Hematopoietic multipotent progenitor cell (in vitro differentiated cells): Measurements from ENCODE around the gene OR7A10. TPM values are rescaled to one million over a fixed set of nuclear protein-coding genes. Genes with fewer than 3 reads are reported as not detected.

Source experiments
- DNase-seq, 3 donors: peaks; one replicate each; pipeline ENCODE4 v3.0.0-alpha.2; 2011 to 2015; ENCODE audit warnings: low read depth in 2 of 3, low spot score in 2 of 3
- total RNA-seq: library from RNA; depleted of rRNA; stranded (reverse); fragments of >200 nt; gene quantifications from one replicate; pipeline ENCODE4 v1.2.3, GENCODE V29; 2012

Gene OR7A10
- under 0.01 TPM for total RNA-seq

DNA sequence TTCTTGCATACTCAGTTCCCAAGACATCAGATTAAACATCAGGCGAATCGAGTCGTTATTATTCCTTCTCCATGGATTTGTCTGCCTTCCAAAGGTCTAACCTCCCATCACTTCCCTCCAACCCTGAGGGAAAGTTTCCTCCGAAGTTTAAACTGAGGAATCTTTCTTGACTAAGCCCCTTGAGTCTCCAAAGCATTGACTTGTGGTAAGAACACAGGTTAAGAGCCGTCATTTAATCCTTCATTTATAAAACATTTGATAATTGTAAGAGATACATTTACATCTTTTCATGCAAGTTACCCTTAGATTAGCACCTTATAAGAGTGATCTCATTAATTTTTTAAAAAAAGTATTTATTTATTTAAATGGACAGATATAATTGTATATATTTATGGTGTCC, at the start of gene OR7A10:
Gene OR7A10, minus strand, starts transcription at position 101 of the 400 bp plus-strand sequence. CDS start 7,045 bp downstream, outside the sequence.
- DNase-seq, result no peak

DNA sequence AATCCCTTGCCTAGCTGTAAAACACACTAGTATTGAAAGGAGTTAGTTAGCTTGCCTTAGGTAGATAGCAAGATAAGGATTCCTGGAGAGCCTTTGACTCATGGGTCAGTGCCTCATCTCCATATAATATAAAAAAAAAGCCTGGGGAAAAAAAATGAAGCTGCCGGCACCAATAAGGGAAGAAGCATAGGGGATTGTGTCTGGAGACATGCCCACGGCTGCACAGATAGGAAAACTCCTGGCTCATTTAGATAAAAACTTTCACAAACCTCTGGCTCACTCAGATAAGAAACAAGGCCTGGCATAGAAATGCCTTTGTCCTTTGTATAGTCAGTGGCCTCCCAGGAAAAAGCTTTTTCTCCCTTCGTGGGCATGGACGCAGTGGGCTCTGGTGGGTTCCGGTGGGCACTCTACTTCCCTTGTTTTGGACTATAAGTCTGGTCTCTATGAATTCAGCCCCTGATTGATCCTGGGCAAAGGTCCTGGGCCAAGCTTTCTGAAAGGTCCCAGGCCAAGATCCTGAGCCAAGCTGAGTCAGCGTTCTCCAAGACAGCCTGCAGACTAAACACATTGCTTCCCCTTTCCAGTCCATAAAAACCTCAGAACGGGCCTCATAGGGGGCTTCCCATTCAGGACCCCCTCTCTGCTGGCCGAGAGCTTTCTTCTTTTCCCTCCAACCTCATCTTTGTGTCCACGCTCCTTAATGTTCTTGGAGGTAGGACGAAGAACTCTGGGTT, 42.1 kb upstream of the OR7A10 start:
- DNase-seq, result peak in 2 of 3 donors; percentile 72 to 83

DNA sequence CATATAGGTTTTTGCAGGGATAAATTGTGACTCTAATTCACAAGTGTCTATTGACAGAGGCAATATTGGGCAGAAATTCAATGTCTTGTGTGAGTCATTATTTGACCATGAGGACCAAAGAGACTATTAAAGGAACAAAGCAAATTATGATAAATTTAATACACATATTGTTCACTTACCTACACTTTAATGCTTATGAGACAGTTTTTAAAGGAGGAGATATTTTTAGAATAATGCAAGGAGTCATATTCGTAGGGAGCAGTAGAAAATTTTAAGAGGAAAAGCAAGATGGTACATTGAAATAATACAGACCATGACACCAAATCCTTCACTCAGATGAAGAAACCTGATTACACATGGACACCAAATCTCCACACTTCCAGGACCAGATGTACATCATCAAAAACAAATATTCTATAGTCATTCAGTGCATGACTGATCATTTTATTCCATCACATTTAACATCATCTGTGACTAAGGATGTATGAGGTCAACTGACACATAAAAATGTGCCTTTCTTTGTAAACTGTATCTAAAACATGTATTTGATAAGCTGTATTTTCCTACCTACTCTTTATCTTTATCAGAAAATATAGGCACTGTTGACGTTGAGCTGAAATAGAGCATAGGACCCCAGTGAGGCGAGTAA, 41.4 kb upstream of the OR7A10 start:
- peak in 1 of 3 donors; percentile 13 for DNase-seq

DNA sequence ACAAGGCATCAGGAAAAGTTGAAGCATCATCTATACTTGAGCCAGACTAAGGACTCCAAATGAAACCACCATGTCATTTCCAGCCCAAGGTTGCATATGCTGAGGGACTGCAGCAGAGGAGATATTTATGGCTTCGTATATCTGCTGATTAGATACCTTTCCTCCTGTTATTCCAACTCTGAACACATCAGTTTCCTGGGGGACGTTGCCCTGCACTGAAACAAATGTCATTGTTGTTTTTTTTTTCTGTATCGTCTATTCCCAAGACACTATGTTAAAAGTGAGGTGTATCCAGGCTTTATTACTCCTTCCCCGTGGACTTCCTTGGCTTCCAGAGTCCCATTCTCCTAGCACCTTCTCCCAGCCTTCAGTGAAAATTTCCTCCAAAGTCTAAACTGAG, 37.3 kb upstream of the OR7A10 start, which contains the start of gene OR7A17:
Gene OR7A17, minus strand, starts transcription at position 101 of the 400 bp plus-strand sequence. CDS start 4,777 bp downstream, outside the sequence.
- DNase-seq, result no peak

DNA sequence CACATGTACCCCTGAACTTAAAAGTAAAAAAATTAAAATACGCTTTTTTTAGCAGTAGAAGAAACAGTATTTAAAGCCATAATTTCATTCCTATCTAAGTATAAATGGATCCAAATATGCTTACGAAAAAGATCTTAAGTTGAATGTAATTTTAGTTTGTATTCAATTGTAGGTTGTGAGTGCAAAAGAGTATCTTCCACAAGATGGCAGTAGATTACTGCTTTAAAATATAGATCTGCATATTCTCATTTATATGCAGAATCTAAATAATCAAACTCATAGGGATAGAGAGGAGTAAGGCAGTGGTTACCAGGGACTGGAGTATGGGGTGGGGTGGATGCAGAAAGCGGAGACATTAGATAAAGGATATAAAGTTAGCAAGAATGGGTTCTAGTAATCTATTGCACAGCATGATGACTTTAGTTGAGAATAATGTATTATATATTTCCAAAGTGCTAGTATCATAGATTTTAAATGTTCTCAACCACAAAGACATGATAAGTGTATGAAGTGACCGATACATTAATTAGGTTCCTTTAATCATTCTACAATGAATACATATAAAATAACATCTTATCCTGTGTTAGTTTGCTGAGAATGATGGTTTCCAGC, 23.0 kb upstream of the OR7A10 start:
- peak in 2 of 3 donors; percentile 19 to 65 for DNase-seq

DNA sequence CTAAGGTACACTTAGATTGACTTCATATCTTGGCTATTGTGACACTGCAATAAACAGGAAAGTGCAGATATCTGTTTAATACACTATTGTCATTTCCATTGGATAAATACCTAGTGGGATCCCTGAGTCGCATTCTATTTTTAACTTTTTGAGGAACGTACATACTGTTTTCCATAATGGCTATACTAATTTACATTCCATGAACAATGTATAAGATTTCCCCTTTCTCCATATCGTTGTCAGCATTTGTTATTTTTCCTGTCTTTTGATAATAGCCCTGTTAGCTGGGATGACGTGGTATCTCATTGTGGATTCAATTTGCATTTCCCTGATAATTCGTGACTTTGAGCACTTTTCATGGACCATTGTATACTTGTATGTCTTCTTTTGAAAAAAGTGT, 19.8 kb upstream of the OR7A10 start:
- no peak for DNase-seq

DNA sequence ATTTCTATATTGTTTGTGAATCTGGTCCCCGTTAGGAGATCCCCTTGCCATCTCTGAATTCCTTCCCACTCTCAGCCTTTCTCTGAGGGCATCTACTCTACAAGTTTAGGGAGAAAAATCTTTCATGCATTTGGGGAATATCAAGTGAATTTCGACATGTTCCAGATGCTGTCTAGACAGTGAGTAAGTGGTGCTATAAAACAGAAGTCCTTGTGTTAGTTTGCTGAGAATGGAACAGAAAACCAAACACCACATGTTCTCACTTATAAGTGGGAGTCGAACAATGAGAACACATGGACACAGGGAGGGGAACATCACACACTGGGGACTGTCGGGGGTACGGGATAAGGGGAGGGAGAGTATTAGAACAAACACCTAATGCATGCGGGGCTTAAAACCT, 5.1 kb downstream of the OR7A10 start:
- no peak for DNase-seq

DNA sequence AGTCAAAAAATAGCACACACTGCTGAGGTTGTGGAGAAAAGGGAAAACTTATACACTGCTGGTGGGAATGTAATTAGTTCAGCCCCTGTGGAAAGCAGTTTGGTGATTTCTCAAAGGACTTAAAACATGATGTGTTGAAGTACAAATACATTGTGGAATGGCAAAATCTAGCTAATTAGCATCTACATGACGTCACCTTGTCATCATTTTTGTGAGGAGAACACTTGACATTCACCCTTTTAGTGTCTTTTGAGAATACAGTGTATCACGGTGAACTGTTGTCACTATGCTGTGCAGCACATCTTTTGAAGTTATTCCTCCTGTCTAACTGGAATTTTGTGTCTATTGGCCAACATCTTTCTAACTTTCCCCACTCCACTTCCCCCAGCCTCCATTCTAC, 5.6 kb downstream of the OR7A10 start:
- DNase-seq, result no peak

DNA sequence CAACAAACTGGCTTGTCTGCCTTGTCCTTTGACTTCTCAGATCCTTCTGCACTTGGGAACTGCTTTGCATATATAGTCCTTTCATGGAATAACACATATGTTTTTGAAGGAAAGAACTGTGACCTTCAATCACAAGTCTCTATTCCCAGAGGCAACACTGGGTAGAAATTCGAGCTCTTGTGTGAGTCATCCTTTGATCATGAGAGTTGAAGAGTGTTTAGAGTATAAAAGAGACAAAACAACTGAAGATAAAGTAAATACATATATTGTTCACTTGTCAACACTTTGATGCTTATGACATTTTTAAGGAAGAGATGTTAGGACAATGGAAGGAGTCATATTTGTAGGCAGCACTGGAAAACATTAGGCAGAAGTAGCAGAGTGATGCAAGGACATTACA, 8.5 kb downstream of the OR7A10 start:
- DNase-seq, result no peak

DNA sequence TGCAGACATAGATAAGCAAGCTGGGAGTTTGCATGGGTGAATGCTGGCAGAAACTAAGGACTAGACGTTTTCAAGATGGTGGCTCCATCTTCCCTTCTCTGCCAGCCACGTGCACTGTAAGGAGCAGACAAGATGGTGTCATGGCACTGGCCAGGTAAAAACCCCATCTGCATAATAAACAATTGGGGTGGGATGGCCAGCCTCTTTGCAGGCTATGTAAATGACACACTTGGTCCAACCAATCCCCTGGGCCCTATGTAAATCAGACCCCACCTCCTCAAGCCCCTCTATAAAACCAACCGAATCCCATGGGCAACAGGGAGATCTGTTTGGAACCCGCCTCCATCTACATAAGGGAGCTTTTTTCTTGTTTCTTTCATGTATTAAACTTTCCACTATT, 11.3 kb downstream of the OR7A10 start:
- DNase-seq, result no peak

DNA sequence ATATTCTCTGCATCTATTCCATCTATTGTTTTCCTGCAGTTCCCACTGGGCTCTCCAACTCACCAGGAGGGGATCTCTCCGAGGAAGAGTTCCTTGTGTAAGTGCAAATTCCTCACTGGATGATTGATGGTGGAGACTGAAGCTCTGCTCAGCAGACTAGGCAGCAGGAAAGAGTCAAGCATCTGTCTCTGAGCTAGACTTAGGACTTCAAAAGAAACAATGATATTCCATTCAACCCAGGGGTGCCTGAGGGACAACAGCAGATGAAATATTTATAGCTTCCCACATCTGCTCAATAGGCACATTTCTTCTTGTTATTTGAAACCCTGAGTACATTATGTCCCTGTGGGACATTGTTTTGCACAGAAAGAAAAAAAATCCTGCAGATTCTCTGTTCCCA, 13.7 kb downstream of the OR7A10 start, which contains the start of the genes OR7A5 and OR7C1:
Gene OR7A5, minus strand, starts transcription at position 175 of the 400 bp plus-strand sequence. CDS start 6,944 bp downstream, outside the sequence.
Gene OR7C1, minus strand, starts transcription at position 175 of the 400 bp plus-strand sequence. CDS start 35,049 bp downstream, outside the sequence.
- no peak for DNase-seq

DNA sequence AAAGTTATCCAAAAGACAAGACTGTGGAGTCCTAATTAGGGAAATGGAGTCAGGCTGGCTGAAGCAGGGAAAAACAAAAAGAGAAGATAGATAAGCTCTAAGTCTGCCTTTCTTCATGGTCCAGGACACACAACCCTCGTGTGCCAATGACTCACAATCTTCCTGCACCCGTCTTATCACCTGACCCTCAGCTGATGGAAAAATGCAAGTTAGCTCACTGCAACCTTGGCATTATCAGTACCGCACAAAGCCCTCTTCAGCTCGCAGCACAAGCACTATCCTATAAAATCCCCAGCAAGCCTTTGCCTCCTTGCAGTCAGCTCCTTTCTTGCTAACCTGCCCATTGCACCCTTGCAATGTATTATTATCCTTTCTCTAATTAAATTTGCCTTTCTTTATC, 18.0 kb downstream of the OR7A10 start:
- DNase-seq, result no peak

DNA sequence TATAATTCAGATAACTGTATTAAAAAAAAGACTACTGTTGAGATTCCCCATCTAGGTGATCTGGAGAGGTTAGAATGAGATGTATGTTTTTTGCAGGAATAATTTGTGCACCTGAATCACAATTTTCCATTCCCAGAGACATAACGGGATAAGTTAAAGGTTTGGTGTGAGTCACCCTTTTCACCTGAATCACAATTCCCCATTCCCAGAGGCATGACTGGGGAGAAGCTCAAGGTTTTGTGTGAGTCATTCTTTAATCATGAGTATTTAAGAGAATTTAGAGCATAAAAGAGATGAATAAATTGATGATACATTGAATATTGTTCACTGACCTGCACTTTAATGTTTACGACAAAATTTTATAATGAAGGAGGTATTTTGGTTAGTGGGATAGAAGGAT, 22.7 kb downstream of the OR7A10 start:
- no peak for DNase-seq

DNA sequence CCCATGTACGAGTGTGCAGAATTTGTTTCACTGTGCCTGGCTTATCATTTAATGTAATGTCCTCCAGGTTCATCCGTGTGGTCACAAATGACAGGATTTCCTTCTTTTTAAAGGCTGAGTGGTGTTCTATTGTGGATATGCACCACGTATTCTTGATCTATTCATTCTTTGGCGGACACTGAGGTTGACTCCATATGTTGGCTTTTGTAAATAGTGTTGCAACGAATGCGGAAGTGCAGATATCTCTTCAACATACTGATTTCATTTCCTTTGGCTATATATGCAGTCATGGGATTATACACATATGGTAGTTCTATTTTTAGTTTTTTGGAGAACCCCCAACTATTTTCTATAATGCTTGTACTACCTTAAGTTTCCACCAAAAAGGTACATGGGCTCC, 26.8 kb downstream of the OR7A10 start:
- peak in 1 of 3 donors; percentile 42 for DNase-seq

DNA sequence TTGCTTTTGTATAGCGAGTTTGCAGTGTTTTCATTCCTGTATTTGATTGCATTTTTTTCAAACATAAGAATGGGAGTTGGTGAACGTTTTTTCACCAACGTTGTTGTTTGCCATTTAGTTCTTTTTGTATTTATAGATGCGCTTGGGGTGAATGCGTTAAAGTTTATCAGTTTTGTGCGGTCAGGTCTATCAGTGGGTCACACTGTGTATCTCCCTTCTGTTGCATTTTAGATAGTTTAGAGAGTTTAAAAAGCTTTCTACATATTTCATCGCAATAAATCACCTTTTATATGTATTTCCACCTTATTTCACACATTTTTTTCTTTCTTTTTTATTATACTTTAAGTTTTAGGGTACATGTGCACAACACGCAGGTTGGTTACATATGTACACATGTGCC, 30.1 kb downstream of the OR7A10 start:
- no peak for DNase-seq

DNA sequence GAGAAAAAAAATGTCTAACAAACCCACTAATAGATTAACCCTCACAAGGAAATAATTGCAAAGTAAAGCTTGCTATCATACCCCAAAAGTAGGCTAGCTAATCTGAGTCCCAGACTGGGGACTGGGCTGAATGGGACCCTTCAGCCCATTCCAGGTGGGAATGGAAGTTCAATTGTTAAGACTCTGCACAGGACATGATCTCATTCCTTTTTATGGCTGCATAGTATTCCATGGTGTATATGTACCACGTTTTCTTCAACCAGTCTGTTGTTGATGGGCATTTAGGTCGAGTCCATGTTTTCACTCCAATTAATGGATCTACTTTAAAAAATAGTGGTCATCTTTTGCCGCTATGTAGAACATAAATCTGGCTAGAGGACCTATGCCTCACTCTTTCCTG, 31.7 kb downstream of the OR7A10 start:
- no peak for DNase-seq

DNA sequence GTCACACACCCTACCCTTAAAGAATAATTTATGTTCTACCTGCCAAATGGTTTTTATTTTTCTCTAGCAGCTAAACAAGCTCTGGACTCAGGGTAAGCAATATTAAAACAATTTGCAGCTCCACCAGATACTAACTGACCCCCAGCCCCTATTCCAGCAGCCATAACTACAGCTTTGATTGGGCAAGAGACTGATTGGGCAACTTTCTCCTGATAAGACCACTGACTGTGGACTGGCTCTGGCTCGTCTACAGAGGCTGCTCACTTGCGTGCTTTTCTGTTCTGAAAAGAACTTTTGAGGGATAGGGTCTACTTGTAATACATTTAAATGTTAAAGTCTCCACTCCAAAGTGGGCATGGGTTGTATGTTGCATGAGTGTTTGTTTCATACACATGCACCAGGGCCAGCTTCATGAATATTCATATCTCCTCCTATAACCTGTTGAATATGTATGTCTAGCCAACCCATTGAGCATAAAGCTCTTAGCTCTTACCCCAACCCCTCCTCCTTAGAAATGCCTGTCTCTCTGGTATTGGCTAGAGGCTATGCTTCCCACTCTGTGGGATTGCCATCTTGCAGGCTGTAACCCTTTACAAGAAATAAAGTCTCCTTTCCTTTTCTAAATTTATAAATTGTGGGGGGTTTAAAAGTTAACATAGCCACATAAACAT, 33.6 kb downstream of the OR7A10 start:
- DNase-seq, result no peak

DNA sequence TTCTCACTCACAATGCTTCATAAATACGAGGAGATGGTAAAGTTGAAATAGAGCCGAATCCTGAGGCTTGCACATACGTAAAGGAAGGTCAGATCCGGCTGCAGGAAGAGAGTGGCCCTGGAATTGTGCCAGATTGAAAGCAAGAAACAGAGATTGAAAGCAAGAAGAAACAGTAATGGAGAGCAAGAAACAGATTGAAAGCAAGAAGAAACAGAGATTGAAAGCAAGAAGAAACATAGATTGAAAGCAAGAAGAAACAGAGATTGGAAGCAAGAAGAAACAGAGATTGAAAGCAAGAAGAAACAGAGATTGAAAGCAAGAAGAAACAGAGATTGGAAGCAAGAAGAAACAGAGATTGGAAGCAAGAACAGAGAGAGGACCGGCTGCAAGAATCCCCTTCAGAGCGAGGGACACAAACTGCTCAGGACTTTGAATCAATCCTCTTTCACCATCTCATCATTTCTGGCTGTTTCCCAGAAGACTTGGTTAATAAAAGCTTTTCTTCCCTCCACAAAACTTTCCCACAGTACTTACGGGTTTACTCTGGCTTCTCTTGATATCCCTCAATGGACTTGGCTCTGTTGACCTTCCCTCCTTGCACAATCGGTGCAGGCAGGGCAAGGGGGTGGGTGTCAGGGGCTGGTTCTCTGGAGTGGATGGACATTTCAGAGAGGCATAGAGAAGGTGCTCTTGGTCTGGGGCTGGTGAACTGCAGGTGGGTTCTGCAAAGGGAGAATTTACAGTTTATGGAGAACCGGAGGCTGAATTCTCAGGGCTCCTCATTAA, 39.3 kb downstream of the OR7A10 start:
- no peak for DNase-seq

DNA sequence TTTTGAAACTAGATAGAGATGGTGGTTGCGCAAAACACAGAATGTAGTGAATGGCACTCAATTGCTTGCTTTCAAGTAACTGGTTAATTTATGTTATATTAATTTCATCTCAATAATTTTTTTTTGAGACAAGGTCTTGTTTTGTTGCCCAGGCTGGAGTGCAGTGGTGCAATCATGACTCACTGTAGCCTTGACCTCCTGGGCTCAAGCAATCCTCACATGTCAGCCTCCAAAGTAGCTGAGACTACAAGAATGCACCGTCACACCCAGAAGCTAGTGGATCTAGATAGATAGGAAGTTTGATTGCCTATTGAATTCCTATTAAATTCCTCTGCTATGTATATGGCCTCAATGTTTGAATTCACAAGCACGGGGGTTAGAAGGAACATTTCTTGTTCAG, 44.0 kb downstream of the OR7A10 start:
- DNase-seq, result no peak

DNA sequence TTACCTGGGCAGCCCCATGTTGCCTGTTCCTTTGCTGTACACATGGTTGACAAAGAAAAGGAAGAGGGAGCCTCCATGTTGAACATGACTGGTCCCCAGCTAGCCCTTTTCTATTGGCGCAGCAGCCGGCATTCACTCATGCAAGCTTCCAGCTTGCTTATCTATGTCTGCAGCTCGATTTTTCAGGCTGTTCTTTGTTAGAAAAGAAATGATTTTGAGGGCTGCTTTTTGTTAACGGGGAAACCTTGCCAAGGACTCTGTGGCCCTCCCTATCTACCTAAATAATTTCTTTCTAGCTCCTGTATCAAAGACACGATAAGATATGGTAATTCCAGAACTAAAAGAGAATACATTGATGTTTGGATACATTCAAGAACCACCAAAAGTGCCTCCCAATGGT, 50.0 kb downstream of the OR7A10 start:
- no peak for DNase-seq
